Tibial nerve (tissue), 4 donors: ENCODE measurements around the gene HECTD4. TPM values are rescaled to one million over a fixed set of nuclear protein-coding genes. Genes with fewer than 3 reads are reported as not detected.

Experiments
- DNase-seq, 2 donors: peaks; one replicate each; pipeline ENCODE4 v3.0.0-alpha.2; 2019; ENCODE audit warnings: low spot score in 2 of 2
- H3K27ac ChIP-seq, 4 donors: fragments of 200-600 bp; sonication (generic) in 3 of 4; one replicate each; pipeline ENCODE4 v1.5.1; 2017 to 2019; ENCODE audit warnings: mild to moderate bottlenecking in 1 of 4
- H3K27me3 ChIP-seq, 2 donors: fragments of 200-600 bp; sonication (generic) in 1 of 2; one replicate each; pipeline versions ENCODE4 v1.5.1 to v1.6.0; 2017 to 2019
- H3K36me3 ChIP-seq, 3 donors: fragments of 200-600 bp; sonication (generic); one replicate each; pipeline ENCODE4 v1.5.1; 2018 to 2019
- H3K4me1 ChIP-seq, 4 donors: fragments of 200-600 bp; sonication (generic) in 3 of 4; one replicate each; pipeline ENCODE4 v1.5.1; 2017 to 2019
- H3K4me3 ChIP-seq, 4 donors: fragments of 200-600 bp; sonication (generic) in 3 of 4; one replicate each; pipeline ENCODE4 v1.5.1; 2017 to 2019; ENCODE audit warnings: mild to moderate bottlenecking in 1 of 4, moderate library complexity in 1 of 4
- H3K9me3 ChIP-seq, 4 donors: fragments of 200-600 bp; sonication (generic) in 3 of 4; one replicate each; pipeline ENCODE4 v1.5.1; 2017 to 2019
- CTCF ChIP-seq, 5 experiments: fragments of 200-600 bp in 3 of 5; fragments of 450-650 bp in 2 of 5; sonication (generic) in 3 of 5; IDR thresholded peaks; one replicate each; pipeline ENCODE4 v1.5.1; 2016 to 2019; ENCODE audit warnings: antibody characterized with exemption in 5 of 5, mild to moderate bottlenecking in 3 of 5, moderate library complexity in 2 of 5
- EP300 ChIP-seq, 2 donors: sonication (generic); formaldehyde crosslinking; IDR thresholded peaks; one replicate each; pipeline ENCODE4 v1.6.1; 2017; ENCODE audit warnings: antibody characterized with exemption in 2 of 2, mild to moderate bottlenecking in 1 of 2
- POLR2A ChIP-seq, 2 donors: fragments of 450-650 bp; IDR thresholded peaks; one replicate each; pipeline ENCODE4 v1.6.1; 2017; ENCODE audit warnings: antibody characterized with exemption in 2 of 2, mild to moderate bottlenecking in 2 of 2, moderate library complexity in 2 of 2
- WGBS, 2 donors: methylation state at CpG; one replicate each; pipeline ENCODE4 v1.1.5; 2018; 5-methylcytosine and 5-hydroxymethylcytosine counted together
- total RNA-seq, 4 donors: library from RNA; depleted of rRNA; stranded (reverse); fragments of >200 nt; gene quantifications; one replicate each; pipeline ENCODE4 v1.1.0, GENCODE V29; 2016

Gene HECTD4
- total RNA-seq, 4 donors from 2014 or later = 43.0 to 70.5 (median 58.5) TPM

- Histone ChIP-seq H3K4me3 (no peak overlapping the region), H3K9me3 (no peaks in the 10 kb centered on the region), H3K27ac (no peak overlapping the region), H3K27me3 (no peaks in the 10 kb centered on the region), H3K36me3 (peaks cover 5 to 94% (median 11%) of the 10 kb centered on the region in 3 donors), H3K4me1 (no peaks in the 10 kb centered on the region)
- DNase-seq = no peak
- TF ChIP-seq EP300 (IDR thresholded peaks at IDR 0.05) (no peak), CTCF (IDR thresholded peaks at IDR 0.05) (no peak), POLR2A (IDR thresholded peaks at IDR 0.05) (no peak)
- 85 to 89% methylated on average over 7 of the region's 7 CpGs for WGBS, 2 donors
Measured at GRCh38 chr12:112236786-112237185, 145.4 kb downstream of the HECTD4 start.

- WGBS, 2 donors = 48 to 68% methylated on average over 1 of the region's 1 CpG
- Histone ChIP-seq H3K27ac (no peak overlapping the region), H3K4me3 (no peak overlapping the region), H3K9me3 (no peaks in the 10 kb centered on the region), H3K27me3 (no peaks in the 10 kb centered on the region), H3K4me1 (no peaks in the 10 kb centered on the region), H3K36me3 (peaks cover 5 to 94% (median 15%) of the 10 kb centered on the region in 3 donors)
- no peak for TF ChIP-seq CTCF (IDR thresholded peaks at IDR 0.05)
- no peak for TF ChIP-seq EP300 (IDR thresholded peaks at IDR 0.05)
- no peak for TF ChIP-seq POLR2A (IDR thresholded peaks at IDR 0.05)
- no peak for DNase-seq
Measured at GRCh38 chr12:112236386-112236785, 145.8 kb downstream of the HECTD4 start.

GRCh38 chr12:112234303-112234702 lies 147.9 kb downstream of the HECTD4 start:
- TF ChIP-seq POLR2A (IDR thresholded peaks at IDR 0.05) = no peak
- TF ChIP-seq CTCF (IDR thresholded peaks at IDR 0.05) = no peak
- TF ChIP-seq EP300 (IDR thresholded peaks at IDR 0.05) = no peak
- H3K4me1 ChIP-seq = no peaks in the 10 kb centered on the region
- peaks cover 9 to 94% (median 28%) of the 10 kb centered on the region in 3 donors for H3K36me3 ChIP-seq
- no peaks in the 10 kb centered on the region for H3K27me3 ChIP-seq
- no peaks in the 10 kb centered on the region for H3K9me3 ChIP-seq
- WGBS, 2 donors = 91 to 96% methylated on average over 2 of the region's 2 CpGs
- no peak overlapping the region for H3K4me3 ChIP-seq
- DNase-seq = no peak
- no peak overlapping the region for H3K27ac ChIP-seq

GRCh38 chr12:112233242-112233641 lies 149.0 kb downstream of the HECTD4 start:
- Histone ChIP-seq H3K9me3 (no peaks in the 10 kb centered on the region), H3K4me1 (no peaks in the 10 kb centered on the region), H3K27ac (no peak overlapping the region), H3K36me3 (peaks cover 9 to 94% (median 37%) of the 10 kb centered on the region in 3 donors), H3K27me3 (no peaks in the 10 kb centered on the region), H3K4me3 (no peak overlapping the region)
- TF ChIP-seq POLR2A (IDR thresholded peaks at IDR 0.05) (no peak), EP300 (IDR thresholded peaks at IDR 0.05) (no peak), CTCF (IDR thresholded peaks at IDR 0.05) (no peak)
- DNase-seq = no peak
- 92 to 99% methylated on average over 4 of the region's 4 CpGs for WGBS, 2 donors

- DNase-seq = no peak
- Histone ChIP-seq H3K27me3 (no peaks in the 10 kb centered on the region), H3K9me3 (no peaks in the 10 kb centered on the region), H3K4me1 (no peaks in the 10 kb centered on the region), H3K27ac (no peak overlapping the region), H3K36me3 (peaks cover 8 to 93% (median 39%) of the 10 kb centered on the region in 3 donors), H3K4me3 (no peak overlapping the region)
- WGBS, 2 donors = 86 to 90% methylated on average over 4 of the region's 4 CpGs
- TF ChIP-seq EP300 (IDR thresholded peaks at IDR 0.05) = no peak
- TF ChIP-seq POLR2A (IDR thresholded peaks at IDR 0.05) = no peak
- TF ChIP-seq CTCF (IDR thresholded peaks at IDR 0.05) = no peak
Measured at GRCh38 chr12:112230136-112230535, 152.1 kb downstream of the HECTD4 start.
